HG02870 (cell line): ENCODE data around the gene RBM6.

Source experiments
- ATAC-seq: cut with Tn5 transposase; IDR thresholded peaks from one replicate; pipeline ENCODE4 v1.9.1; 2021; ENCODE audit warnings: mild to moderate bottlenecking, moderate library complexity; ENCODE audit not compliant: unreplicated experiment

The RBM6 gene

DNA sequence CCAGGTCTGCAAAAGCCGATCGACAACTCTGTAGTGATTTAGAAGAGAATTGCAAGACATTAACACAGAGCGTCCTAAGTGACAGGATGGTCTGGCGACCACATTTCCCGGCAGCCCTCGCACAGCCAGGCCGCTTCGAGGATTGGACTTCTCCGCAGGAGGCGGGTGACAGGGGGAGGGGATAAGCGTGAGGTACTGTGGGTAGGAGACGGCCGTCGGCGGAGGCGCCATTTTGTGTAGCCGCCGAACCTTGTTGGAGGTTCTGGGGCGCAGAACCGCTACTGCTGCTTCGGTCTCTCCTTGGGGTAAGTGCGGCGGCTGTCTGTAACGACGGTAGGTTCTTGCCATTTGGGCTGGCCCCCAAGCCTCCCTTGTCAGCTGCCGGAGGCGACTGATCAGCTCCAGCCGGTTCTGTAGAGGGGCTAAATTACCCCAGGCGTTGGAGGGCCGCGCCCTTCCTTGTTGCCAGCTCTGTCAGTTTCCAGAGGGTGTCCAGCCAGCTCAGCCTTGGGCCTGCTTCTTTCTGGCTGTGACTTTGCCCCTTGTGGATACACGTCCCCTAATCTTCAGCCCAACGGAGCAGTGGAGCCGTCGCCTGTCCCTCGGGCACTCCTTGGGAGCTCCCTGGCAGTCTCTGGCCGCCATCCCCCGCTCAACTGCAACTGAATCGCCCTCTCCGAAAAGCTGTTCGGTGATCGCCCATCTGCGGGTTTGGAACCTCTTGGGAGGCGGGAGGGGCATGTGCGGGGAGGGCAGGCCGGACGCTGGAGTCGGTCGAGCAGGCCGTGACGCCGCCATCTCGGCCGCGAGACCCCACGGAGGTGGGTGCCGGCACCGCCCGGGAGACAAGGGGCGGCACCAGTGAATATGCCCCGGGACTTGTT, 149.0 kb downstream of the RBM6 start, which contains the start of gene RBM5:
Gene RBM5, plus strand, starts transcription at position 195 of the 884 bp plus-strand sequence. CDS start 1,516 bp downstream, outside the sequence.
- peak; percentile 95 for ATAC-seq

DNA sequence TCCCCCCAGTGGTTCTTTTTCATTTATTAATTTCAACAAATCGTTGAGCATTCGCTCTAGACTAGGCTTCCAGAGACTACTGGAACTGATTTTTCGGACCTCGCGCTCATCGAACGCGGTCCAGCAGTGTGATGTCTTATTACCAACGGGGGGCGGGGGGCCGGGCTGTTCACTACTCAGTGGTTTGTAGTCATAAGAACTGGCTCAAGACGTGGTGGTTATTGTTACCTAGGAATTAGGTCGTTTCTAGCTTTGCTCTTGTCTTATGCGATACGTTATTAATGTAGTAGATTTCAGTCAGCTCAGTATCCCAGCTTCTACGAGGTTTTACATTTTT, 149.6 kb downstream of the RBM6 start:
- no peak for ATAC-seq

DNA sequence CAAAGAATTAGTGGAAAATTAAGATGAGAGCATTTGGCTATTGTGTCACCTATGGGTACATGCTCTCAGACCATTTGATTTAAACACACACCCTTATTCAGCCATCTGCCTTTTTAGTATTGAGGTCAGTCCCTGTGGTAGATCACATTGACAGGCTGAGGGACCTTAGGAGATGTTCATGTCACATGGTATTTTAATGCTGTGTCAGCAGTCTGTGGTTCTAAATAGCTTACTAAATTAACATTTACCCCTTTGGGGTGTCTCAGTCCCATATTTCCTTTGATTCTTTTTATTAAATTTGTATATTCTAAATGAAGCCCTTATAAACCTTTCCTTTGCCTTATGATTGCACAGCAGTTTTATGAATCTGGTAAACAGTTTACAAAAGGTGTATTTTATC, 151.0 kb downstream of the RBM6 start:
- ATAC-seq: no peak

DNA sequence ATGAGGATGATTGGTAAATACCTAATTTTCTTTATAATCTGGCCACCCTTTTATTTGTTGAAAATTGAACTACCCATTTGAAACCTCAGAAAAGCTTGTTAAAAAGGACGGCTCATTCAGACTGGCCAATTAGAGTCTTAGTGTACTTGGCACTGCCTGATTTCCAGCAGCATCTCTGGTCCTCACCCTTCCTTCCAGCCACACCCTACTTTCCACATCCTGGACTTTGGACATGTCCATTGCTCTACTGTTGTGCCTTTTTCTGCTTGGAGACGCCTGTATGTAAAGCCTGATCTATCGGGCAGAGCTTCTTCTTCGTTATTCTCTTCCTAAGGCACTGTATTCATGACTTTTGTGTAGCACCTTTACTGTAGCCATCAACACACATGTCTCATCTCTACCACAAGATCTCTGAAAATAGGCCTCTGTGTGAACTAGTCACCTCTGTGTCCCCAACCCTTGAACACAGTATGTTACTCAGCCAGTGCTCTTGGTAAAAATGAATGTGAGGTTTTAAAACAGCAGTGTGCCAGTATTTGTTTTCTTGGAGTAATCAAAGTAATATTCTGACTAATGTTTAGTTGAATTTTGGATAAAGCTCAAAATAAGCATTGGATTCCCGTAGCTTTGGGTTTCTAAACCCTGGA, 155.5 kb downstream of the RBM6 start:
- no peak for ATAC-seq

DNA sequence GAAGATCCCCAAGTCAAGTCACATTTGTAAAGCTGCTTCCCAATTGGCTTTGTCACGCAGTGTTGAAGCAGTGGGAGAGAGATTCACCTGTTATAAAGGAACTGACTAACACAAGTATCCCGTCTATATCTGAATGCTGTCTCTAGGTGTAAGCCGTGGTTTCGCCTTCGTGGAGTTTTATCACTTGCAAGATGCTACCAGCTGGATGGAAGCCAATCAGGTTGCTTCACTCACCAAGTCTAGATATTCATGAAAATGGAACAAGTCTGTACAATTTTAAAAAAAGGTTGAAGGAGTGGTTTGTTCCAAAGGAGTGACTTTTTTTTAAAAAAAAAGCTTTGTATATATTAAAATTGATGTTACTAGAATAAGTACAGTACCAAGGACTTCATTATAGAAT, 160.4 kb downstream of the RBM6 start:
- no peak for ATAC-seq

DNA sequence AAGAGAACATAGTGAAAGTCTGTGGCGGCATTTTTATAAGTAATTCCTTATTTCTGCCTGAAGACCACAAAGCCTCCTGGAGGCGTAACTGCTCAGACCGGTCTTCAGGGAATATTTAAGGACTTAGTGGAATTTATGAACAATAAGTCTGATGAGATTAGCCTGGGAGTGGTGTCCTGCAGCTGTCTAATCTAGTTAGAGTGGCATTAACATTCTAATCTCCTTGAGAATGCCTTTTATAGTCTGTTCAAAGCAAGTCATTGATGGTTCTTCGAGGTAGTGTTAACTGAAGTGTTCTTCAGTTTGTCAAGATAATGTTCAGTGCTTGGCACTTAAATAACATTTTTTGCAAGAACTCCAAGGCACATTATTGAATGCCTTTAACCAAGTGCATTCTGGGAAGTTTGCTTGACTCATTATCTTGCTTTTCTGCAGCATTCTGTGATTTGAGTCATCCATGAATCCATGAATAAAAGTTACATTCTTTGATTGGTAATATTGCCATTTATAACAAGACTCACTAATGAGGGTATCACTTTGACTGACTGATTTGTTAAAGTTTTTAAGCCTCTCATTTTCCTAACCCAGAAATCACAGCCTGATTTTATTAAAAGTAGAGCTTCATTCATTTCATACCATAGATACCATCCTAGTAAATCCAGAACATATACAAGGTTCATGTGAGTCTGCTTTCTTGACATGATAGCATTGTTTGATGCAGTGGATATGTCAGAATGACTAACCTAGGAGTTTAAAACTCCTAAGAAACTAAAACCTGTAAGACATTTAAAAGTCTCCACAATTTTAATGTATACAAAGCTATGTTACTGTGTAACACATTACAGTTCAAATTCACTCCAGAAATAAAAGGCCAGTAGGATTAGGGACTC, 161.3 kb downstream of the RBM6 start:
- no peak for ATAC-seq

DNA sequence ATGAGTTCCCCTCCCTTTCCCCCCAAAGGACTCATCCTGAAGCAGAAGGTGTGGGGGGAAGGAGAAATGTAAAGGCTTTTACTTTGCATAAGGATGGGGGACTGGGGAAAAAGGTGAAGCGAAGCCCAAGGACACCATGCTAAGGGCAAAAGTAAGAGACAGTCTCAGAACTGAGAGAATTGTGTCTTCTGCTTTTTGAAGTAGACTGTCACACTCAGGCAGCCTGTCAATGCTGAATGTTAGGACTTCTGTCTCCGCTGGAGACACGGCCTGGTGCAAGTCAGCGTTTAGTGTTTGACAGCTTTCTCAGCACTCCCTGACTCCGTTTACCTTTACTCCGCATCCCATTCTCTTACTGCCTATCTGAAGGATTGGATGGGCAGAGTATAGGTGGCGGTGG, 162.6 kb downstream of the RBM6 start:
- no peak for ATAC-seq

DNA sequence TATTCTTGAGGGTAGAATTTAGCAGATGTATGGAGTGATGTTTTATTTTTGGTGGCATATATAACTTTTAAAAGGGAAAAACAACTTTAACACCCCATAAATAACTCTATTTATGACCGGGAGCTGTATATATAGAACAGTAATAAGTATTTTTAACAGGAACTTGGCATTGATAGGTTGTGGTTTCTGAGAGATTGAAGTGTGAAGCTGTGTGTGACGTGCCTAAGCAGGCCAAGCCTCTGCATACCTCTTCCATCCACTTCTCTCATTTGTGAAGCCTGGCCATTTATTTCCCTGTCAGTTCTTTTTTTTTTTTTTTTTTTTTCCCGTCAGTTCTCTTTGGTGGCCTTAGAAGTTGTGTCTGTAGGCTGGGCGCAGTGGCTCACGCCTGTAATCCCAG, 171.8 kb downstream of the RBM6 start:
- no peak for ATAC-seq

DNA sequence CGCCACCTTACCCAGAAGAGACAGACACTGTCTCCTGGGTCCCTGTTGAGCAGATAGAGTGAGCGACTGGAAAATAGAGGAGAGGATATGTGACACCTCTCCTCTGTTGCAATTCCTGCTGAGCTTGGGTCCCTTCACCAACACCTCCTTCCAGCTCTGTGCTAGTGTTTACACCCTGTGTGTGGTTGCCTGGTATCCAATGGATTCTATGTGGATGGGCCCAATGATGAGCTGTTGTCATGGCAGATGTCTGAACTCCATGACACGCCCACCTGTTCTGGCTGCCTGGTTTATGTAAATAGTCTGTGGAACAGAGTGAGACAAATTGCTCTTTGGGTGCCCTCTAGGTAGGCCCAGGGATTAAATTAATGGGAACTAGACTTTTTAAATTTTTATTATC, 172.5 kb downstream of the RBM6 start:
- no peak for ATAC-seq

DNA sequence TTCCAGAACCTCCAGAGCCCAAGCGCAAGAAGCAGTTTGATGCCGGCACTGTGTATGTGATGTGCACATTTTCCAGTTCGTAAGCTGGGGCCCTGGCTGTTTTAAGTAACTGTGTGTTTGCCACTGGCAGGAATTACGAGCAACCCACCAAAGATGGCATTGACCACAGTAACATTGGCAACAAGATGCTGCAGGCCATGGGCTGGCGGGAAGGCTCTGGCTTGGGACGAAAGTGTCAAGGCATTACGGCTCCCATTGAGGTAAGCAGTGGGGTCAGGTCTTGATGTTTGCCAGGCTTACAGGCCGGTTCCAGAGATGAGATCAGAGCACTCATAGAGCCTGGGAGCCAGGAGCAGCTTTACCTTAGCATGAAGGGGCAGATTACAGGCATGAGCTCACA, 177.2 kb downstream of the RBM6 start:
- no peak for ATAC-seq

DNA sequence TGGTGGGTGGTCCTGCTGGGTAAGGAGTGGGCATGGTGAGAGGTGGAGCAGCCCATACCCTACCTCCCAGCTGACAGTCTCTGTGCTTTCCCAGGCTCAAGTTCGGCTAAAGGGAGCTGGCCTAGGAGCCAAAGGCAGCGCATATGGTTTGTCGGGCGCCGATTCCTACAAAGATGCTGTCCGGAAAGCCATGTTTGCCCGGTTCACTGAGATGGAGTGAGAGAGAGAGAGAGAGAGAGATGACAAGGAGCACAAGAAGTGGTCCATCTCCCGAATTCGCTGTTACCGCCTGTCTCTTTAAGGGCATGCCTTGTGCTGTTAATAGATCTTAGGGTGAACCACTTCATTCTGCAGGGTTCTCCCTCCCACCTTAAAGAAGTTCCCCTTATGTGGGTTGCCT, 178.3 kb downstream of the RBM6 start:
- no peak for ATAC-seq

DNA sequence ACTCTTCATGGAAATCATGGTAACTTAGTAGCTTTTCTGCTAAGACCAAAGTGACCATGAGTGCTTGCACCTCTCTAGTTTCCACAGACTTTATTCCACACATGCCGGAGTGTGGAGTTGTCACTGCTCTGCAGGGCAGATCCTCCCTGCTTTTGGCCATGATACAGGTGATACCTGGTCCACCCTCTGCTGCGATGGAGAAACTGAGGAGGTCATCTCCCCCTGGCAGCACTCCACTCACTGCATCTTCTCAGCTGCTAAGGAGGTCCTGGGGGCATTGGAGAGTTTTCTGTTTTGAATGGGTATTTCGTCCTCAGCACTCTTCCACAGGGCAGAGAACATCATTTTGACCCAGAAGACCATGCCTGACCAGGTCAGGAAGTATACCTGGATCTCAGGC, 179.8 kb downstream of the RBM6 start:
- no peak for ATAC-seq

DNA sequence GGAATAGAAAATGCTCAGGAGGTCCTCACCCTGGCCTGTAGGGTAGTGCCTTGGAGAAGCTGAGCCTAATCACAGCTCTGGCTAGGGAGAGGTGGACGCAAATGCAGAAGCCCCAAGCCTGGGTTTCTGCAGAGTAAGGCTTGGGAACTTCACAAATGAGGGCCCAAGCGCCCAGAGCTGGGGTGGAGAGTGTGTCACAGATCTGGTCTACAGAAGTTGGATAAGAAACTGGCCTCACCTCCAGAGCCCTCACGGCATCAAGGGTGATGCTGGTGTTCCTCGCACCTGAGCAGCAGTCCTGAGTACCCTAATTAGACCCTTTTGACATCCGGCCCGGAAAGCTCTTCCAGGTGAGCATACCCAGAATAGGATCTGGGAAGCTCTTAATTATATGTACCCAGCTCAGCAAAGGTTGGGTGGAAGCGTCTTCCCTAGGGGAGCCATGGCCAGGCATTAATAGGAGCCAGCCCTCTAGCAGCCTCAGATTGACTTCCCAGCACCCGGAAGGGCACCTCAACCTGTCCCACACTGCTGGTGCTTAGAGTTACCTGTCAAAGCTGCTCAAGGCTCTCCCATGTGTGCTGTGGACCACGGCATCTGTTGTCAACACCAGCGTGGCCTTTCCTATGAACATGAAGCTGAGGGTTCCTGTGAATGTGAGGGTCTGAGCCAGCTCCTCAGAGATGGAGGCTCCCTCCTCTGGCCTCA, 180.6 kb downstream of the RBM6 start:
- no peak for ATAC-seq

DNA sequence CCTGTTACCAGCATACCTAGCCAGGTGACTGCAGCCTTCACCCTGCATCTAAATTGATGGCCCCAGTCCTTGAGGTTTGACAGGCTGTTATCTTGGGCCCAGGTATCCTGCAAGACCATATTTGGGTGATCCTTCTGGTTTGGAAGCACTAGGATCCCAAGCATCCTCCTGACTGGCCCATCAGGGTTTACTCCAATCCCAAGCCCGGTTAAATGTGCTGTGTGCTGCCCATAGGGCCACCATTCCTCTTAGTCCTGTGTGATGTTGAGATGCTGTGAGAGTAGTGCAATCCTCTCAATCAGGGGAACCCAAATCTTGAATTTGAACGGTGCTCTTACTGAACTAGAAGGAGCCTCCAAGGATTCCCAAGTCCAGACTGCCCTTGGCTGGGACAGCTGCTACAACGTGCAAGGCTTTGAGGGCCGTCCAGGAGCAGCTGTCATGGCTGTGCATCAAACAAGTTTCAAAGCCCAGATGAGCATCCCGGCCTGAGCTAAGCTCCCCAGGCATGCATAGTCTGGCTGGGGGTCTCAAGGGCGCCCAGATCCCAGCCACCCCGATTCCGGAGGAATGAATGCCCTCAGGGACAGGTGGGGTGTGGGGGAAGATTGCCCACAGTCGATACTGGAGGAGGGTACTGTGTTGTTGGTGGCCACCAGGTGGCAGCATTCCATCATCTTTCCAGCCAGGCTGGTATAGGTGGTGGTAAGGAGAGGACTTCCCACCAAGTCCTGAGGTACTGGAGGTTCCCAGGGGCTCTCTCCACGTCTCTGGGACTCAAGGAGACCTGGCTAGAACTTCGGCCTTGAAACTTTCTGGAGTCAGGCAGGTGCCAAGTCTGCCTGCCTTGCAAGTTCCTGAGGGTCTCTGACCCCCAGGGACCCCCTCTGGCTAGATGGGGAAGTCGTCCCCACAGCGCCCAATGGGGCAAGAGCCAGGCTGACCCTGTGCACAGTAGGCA, 181.4 kb downstream of the RBM6 start:
- ATAC-seq: no peak

DNA sequence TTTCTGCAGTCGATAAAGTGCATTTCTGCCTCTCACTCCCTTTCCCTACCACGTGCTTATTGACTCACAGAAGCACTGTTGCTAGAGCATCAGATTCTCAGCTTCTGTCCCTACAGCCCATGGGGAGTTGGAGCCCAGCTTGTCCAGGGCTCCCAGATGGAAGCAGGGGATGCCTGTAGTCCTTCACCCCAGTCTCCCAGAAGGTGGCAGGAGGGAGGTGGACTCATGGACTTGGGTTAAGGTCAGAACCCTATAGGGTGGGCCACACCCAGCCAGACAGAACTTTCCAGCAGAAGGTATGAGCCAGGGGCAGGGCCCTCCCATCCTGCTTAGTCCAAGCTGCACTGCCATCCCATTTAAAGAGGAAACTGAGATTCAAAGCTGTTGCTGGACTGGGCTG, 182.1 kb downstream of the RBM6 start:
- no peak for ATAC-seq

DNA sequence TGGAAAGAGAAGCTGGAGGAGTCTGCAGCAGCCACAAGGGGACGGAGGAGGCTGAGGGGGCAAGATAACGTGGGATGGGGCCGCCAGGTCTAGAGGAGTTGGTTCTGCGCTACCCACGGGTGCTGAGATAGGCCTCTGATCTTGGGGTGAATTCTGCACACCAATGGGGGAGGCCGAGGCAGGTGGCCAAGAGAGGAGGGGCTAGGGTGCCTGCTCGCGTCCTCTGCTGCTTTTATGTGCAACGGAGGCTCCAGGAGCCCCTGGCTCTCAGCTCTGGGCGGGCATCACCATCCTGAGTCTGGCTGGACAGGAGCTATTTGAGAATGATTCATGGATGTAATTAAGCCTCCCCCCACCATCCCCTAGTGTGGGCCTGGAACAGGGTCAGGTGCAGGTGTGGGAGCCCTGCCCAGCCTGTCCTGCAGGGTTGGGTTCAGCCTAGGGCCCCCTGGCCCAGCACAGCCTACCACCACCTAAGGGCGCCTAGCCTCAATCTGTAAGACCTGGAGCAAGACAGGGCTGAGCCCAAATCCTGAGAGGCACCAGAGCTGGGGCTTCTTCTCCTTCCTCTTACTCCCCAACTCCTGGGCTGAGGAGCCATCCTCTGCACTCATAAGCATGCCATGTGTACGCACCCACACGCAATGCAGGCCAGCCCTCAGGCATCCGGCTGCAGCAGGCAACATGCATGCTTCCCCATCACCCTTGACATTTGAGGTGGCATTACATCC, 182.9 kb downstream of the RBM6 start:
- ATAC-seq: no peak

DNA sequence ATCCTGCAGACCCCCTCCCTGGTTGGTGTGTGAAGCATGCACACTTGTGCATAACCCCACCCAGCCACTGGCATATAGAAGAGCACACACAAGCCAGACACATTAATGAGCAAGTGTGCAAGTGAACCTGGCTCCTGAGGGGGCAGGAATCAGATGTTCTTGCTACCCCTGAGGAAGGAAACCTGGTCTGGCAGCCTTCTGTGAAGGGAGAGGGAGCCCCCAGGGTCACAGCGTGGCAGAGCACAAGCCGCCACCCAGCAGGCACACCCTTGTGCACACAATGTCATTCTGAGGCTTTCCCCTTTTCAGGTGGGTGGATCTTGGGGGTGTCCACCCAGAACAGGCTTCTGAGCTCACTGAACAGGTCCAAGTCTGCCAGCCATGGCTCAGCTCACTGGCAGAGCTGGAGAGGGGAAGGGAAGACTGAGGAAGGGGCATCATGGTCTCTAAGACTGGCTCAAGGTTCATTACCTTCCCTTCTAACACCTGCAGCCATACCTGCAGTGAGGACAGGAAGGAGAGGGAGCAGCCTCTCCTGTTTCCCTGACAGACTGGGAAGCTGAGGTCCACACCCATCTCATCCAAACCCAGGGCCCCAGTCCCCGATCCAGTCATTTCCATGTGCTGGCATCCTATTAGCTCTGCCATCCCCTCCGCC, 183.6 kb downstream of the RBM6 start:
- no peak for ATAC-seq

DNA sequence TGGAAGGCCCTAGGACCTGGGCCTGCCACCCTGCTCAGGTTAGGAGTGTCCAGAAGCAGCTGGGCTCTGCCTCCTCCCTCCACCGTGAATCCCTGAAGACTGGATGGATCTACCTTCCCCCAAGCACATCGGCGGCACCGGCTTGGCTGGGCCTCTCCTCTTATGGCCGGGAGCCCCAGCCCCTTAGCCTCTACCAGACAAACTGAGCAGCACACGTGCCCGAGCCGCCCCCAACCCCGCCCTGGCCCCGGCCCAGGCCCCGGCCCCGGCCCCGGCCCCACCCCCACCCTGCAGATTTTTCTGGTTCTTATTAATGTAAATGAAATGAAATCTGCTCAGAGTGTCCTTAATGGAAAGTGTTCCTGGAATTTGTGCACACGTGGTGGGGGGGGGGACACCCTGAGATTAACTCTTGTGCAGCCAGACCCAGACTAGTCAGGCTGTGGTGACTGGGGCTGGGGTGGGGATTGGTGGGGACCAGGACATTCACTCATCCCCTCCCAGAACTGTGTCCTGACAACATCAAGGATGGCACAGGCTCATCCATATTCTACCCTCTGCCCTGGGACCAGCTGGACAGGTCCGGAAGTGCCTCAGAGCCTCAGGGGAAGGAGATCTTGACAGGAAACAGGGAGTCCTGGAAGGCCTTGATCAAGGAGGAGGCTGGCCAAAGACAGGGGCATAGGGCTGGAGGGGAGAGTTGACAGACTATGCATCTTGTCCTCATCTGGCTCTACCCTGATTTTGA, 184.3 kb downstream of the RBM6 start:
- no peak for ATAC-seq
